ENCODE measurements around the gene CDKL1.
"Not testable (repeated sequence)": the region's sequence is repeated elsewhere in the genome, so short reads cannot be mapped to it uniquely, and the experiment has no call there.

CDKL1 gene

GRCh38 chr14:50321009-50321660, 75.5 kb downstream of the CDKL1 start:
- DNase-seq: no peak

DNA sequence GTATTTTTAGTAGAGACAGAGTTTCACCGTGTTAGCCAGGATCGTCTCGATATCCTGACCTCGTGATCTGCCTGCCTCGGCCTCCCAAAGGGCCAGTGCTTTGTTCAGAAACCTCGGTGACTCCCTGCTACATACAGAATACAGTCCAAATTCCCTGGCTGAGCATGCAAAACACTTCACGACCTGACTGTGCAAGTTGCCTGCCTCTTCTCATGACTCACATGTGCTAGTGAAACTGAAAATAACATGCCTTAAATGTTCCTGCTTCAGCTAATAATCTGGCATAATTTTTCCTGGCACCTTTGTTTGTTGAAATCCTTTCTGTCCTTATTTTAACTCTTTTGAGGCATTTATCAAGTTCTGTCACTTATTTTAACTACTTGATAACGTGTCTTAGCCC, 76.4 kb downstream of the CDKL1 start:
- no peak for DNase-seq

GRCh38 chr14:50319721-50320120, 77.0 kb downstream of the CDKL1 start:
- no peak for DNase-seq

DNA sequence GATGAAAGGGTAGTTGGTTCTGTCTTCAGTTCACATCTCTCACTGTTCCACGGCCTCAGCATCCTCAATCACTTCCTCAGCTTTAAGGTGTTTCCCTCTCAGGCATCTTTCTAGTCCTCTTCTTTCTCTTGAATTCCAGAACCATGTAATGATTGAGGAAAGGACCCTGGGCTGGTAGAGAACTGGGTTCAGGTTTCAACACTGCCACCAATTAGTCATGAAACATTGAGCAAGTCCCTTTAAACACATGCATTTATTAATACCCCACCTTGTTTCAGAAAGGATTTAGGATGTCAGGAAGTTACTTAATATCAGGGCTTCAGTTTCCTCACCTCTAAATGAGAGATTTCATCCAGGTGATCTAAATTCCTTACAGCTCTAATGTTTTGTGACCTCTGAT, 77.4 kb downstream of the CDKL1 start:
- no peak for DNase-seq

GRCh38 chr14:50318031-50318626, 78.6 kb downstream of the CDKL1 start:
- DNase-seq: no peak

DNA sequence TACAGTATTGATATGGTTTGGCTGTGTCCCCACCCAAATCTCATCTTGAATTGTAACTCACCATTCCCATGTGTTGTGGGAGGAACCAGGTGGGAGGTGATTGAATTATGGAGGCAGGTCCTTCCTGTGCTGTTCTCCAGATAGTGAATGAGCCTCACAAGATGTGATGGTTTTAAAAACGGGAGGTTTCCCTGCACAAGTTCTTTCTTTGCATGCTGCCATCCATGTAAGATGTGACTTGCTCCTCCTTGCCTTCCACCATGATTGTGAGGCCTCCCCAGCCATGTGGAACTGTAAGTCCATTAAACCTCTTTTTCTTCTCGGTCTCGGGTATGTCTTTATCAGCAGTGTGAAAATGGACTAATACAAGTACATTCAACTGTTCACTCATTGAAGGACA, 82.6 kb downstream of the CDKL1 start:
- not testable (repeated sequence) for DNase-seq

DNA sequence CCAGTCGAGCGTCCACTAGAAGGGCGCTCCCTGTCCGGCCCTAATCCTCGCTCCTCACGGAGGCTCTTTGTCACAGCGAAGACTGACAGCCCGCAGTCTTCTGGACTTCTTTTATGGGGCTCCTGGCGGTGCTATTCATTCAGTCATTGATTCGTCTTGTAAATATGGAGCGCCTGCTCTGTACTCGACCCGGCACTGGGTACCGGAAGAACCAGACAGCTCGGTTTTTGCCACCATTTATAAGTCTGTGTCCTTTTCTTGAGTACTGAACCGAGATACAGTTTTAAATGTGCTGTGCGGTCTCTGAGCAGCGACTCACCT, 84.0 kb downstream of the CDKL1 start:
- DNase-seq: no peak

DNA sequence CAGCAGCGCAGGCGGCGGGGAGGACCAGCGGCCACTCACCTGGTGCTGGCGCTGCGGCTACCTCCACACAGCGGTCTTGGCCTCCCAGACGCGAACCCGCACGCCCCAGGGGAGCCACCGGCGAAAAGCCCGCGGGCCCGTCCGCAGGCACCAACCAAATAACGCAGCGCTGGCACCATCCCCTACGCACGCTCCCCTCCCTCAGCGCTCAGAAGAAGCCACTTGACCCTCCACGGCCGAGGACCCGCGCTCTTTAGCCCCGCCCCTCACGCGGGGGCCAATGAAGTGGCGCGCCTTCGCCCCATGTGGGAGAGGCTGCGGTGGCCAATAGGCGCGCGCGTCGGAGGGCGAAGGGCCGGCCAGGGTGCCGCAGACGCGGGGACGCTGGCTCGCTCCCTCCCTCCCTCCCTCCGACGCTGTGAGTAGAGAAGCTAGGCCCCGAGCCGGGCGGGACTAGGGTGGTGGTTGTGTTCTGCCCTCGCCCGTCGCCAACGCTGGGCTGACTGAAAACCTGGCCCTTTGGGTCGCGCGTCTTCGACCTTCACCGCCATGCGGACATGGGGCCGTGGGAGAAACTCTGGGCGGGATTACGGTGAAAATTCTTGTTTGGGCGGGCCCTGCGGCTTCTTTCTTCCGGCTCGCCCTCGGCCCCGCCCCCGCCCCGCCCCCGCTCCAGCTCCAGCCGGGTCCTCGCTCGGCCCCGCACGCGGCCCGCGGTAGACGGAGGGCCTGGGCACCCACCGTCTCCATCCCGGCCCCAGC, 84.5 kb downstream of the CDKL1 start, which contains the start of the genes DMAC2L and L2HGDH:
Gene DMAC2L (plus strand): TSS at position 353 of the 762 bp plus-strand sequence. CDS start 9,164 bp downstream, outside the sequence.
Gene L2HGDH (minus strand): TSS at position 258 of the 762 bp plus-strand sequence. CDS start 79 bp downstream, at position 179.
- DNase-seq: peak; percentile 86

- no peak for DNase-seq
Measured at GRCh38 chr14:50311337-50311971, 85.2 kb downstream of the CDKL1 start.

DNA sequence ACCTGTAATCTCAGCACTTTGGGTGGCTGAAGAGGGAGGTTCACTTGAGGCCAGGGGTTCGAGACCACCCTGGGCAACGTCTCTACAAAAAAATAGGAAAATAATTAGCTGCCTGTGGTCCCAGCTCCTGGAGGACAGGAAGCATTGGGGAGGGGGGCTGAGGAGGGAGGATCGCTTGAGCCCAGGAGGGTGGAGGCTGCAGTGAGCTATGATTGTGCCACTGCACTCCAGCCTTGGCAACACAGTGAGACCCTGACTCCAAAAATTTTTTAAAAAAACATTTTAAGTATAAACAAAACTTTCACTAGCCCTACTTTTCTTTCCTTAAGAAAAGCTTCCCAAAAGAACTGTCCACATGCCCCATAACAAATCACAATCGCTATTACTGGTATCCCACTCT, 86.2 kb downstream of the CDKL1 start:
- DNase-seq: no peak

DNA sequence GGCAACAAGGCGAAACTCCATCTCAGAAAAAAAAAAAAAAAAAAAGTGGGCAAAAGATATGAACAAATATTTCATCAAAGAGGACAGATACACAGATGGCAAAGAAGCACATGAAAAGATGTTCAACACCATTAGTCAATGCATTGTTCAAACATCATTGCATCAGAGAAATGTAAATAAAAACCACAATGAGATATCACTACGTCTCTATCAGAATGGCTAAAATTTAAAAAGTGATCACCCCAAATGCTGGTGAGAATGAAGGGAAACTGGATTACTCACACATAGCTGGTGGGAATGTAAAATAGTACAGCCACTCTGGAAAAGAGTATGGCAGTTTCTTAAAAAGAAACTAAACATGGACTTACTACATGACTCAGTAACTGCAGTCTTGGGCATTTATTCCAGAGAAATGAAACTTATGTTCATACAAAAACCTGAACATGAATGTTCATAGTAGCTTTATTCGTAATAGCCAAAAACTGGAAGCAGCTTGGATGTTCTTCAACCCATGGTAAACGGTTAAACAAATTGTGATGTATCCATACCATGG, 88.2 kb downstream of the CDKL1 start:
- DNase-seq: no peak

DNA sequence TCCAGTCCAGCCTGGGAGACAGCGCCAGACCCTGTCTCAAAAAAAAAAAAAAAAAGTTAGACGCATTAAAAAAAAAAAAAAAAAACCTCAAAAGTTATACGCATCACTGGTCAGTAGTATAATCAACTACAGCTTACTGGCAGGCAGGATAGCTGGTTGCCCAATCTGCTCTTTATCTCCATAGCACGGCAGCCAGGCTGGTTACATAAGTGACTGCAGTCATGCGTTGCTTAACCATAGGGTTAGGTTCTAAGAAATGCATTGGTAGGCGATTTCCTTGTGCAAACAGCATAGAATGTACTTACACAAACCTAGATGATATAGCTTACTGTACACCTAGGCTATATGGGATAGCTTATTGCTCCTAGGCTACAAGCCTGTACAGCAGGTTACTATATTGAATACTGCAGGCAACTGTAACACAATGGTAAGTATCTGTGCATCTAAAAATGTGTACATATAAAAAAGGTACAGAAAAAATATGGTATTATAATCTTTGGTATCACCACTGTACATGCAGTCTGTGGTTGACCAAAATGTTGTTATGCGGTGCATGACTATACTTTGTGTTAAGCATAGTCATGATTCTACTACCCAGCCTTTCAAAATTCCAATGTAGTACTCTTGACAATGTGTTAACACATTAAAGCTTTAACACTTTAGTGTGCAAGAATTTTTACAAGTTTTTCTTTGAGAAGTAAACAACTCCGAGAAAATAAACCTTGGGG, 92.8 kb downstream of the CDKL1 start:
- no peak for DNase-seq

DNA sequence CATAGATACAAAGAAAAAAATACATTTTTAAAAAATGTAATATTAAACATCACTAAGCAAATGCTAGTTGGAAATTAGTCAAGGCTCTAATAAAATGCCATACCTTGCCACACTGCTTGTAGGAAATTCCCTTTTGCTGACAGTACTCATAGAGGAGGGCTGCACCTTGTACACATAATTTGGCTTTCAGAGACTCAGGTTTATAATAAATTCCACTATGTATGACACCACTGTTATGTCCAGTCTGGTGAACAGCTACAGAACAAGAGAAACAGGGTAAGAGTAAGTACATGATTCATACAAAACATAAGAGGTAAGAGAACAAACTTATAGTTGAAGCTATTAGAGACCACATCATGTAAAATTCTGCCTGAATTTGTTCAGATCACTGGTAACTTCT, 94.8 kb downstream of the CDKL1 start:
- no peak for DNase-seq

GRCh38 chr14:50299585-50299984, 97.1 kb downstream of the CDKL1 start:
- DNase-seq: no peak

DNA sequence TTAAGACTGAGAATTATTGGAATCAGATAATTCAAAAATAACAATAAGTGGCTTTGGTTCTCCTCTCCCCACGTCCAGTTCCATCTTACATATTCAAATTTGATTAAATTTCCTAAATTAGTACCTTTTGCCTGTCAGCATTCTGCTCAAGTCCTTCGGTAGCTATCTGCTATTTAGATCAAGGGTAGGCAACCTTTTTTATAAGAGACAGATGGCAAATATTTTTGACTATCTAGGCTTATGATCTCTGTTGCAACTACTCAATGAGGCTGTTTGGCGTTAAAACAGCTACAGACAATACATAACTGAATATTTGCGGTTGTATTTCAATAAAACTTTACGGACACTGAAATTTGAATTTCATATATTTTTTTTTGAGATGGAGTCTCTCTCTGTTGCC, 106.4 kb downstream of the CDKL1 start:
- DNase-seq: no peak

DNA sequence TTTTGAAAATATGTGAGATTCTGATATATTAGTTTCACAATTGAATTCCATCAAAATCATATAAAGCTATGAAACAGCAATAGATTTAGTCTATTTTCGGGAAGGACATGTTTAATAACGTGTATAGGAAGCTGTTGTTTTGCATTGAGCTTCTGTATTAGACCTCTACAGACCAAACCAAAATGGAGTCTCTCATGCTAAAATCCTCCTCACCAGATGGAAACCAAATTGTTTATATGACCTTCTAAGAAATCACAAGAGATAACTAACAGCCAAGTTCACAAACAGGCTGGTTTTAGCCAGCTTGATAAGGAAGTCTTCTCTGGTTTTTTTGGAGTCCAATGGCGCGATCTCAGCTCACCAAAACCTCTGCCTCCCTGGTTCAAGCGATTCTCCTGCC, 108.5 kb downstream of the CDKL1 start:
- DNase-seq: no peak

- DNase-seq: no peak
Measured at GRCh38 chr14:50285861-50286260, 110.8 kb downstream of the CDKL1 start.
